IMR-90 (cell line): ENCODE data around the gene GRK5. TPM values are rescaled to one million over a fixed set of nuclear protein-coding genes. Genes with fewer than 3 reads are reported as not detected.

ENCODE experiments used
- ATAC-seq: fragments of 200-7000 bp; cut with Tn5 transposase; 2 replicates; pipeline ENCODE4 v1.9.1; 2020; ENCODE audit warnings: low read depth, mild to moderate bottlenecking, moderate library complexity
- BruUV-seq: library from RNA; stranded (reverse); fragments of 400-500 nt; replicated peaks from 2 replicates; lab custom pipeline; 2021; lab: Mats Ljungman, UMichigan
- CTCF ChIA-PET: fragments of 300-600 bp; formaldehyde crosslinking; extraction: SDS; loops from one replicate; lab custom pipeline; 2021; ENCODE audit warnings: antibody characterized with exemption; lab: Yijun Ruan, JAX
- POLR2A ChIA-PET: fragments of 300-600 bp; sonication (Branson Sonifier 250); formaldehyde crosslinking; loops from one replicate; lab custom pipeline; 2022; ENCODE audit warnings: antibody characterized with exemption; ENCODE audit not compliant: unreplicated experiment; lab: Charles Lee
- DNase-seq: peaks from one replicate; pipeline ENCODE4 v3.0.0; 2013
- H2AFZ ChIP-seq: replicated peaks from 2 replicates; pipeline ENCODE3; 2013; ENCODE audit warnings: low read length, mild to moderate bottlenecking; ENCODE audit not compliant: poor library complexity
- H2AK5ac ChIP-seq: 2 replicates; pipeline ENCODE4 v1.6.1; 2013; ENCODE audit warnings: low read depth, low read length, inconsistent platforms
- H2AK9ac ChIP-seq: replicated peaks from 2 replicates; pipeline ENCODE3; 2013; ENCODE audit warnings: mild to moderate bottlenecking, low read depth, low read length, moderate library complexity; ENCODE audit not compliant: poor library complexity
- H2BK120ac ChIP-seq: 2 replicates; pipeline ENCODE4 v1.6.1; 2013; ENCODE audit warnings: low read depth, low read length, inconsistent platforms
- H2BK15ac ChIP-seq: 3 replicates; pipeline ENCODE4 v1.6.1; 2013; ENCODE audit warnings: low read depth, low read length, inconsistent platforms
- H2BK20ac ChIP-seq: 2 replicates; pipeline ENCODE4 v1.6.1; 2013; ENCODE audit warnings: low read depth, mild to moderate bottlenecking, inconsistent platforms, low read length, moderate library complexity
- H2BK5ac ChIP-seq: 2 replicates; pipeline ENCODE4 v1.6.1; 2013; ENCODE audit warnings: mild to moderate bottlenecking, low read depth, low read length, inconsistent platforms; ENCODE audit not compliant: poor library complexity, severe bottlenecking
- H3K14ac ChIP-seq: replicated peaks from 2 replicates; pipeline ENCODE4 v1.6.1; 2013; ENCODE audit warnings: low read depth, low read length, inconsistent platforms
- H3K18ac ChIP-seq: 2 replicates; pipeline ENCODE4 v1.6.1; 2013; ENCODE audit warnings: low read depth, low read length, control low read depth
- H3K23ac ChIP-seq: 2 replicates; pipeline ENCODE4 v1.6.1; 2013; ENCODE audit warnings: low read depth, low read length, inconsistent platforms
- H3K27ac ChIP-seq: 2 replicates; pipeline ENCODE4 v1.5.1; 2013; ENCODE audit warnings: mild to moderate bottlenecking, control low read depth, low read length; ENCODE audit not compliant: insufficient read depth
- H3K27me3 ChIP-seq: 2 replicates; pipeline ENCODE4 v1.6.1; 2013; ENCODE audit warnings: low read length; ENCODE audit not compliant: control insufficient read depth, insufficient read depth
- H3K36me3 ChIP-seq: 2 replicates; pipeline ENCODE4 v1.6.1; 2013; ENCODE audit warnings: low read length, mixed read lengths; ENCODE audit not compliant: control insufficient read depth, insufficient read depth
- H3K4ac ChIP-seq: 2 replicates; pipeline ENCODE4 v1.6.1; 2013; ENCODE audit warnings: low read depth, low read length, inconsistent platforms
- H3K4me1 ChIP-seq: 2 replicates; pipeline ENCODE4 v1.6.1; 2013; ENCODE audit warnings: low read length, mixed read lengths; ENCODE audit not compliant: control insufficient read depth, insufficient read depth
- H3K4me2 ChIP-seq: 2 replicates; pipeline ENCODE4 v1.6.1; 2013; ENCODE audit warnings: low read depth, mild to moderate bottlenecking, control low read depth, low read length, moderate library complexity
- H3K4me3 ChIP-seq: 2 replicates; pipeline ENCODE4 v1.5.1; 2013; ENCODE audit warnings: low read depth, mild to moderate bottlenecking, control low read depth, low read length, moderate library complexity; ENCODE audit not compliant: insufficient read depth
- H3K56ac ChIP-seq: 2 replicates; pipeline ENCODE4 v1.6.1; 2013; ENCODE audit warnings: low read length, inconsistent platforms; ENCODE audit not compliant: insufficient read depth; ENCODE audit errors: extremely low read depth
- H3K79me1 ChIP-seq, 2 experiments: 2 replicates each; pipeline ENCODE4 v1.6.1; 2013; ENCODE audit warnings: low read length in 2 of 2, inconsistent platforms in 1 of 2, low read depth in 1 of 2
- H3K9ac ChIP-seq: 2 replicates; pipeline ENCODE4 v1.6.1; 2013; ENCODE audit warnings: low read depth, low read length, control low read depth
- H3K9me1 ChIP-seq: 2 replicates; pipeline ENCODE4 v1.6.1; 2013; ENCODE audit warnings: low read length, inconsistent platforms; ENCODE audit not compliant: insufficient read depth
- H3K9me3 ChIP-seq: 2 replicates; pipeline ENCODE4 v1.6.1; 2013; ENCODE audit warnings: low read length; ENCODE audit not compliant: control insufficient read depth, insufficient read depth
- H4K20me1 ChIP-seq: 2 replicates; pipeline ENCODE4 v1.6.1; 2013; ENCODE audit warnings: low read length, inconsistent platforms; ENCODE audit not compliant: insufficient read depth
- H4K5ac ChIP-seq: 2 replicates; pipeline ENCODE4 v1.6.1; 2013; ENCODE audit warnings: mild to moderate bottlenecking, low read depth, low read length, control low read depth
- H4K8ac ChIP-seq, 2 experiments: 2 replicates each; pipeline ENCODE4 v1.6.1; 2013; ENCODE audit warnings: low read depth in 2 of 2, low read length in 2 of 2, control low read depth in 1 of 2, inconsistent platforms in 1 of 2
- H4K91ac ChIP-seq: 2 replicates; pipeline ENCODE4 v1.6.1; 2013; ENCODE audit warnings: low read depth, low read length, inconsistent platforms; ENCODE audit not compliant: insufficient read depth
- CEBPB ChIP-seq: IDR thresholded peaks from 2 replicates; pipeline ENCODE4 v1.6.1; 2012; ENCODE audit warnings: low read depth, low read length, improper control_type of control experiment
- ELK1 ChIP-seq: fragments of 150-350 bp; IDR thresholded peaks from 2 replicates; pipeline ENCODE4 v1.6.1; 2016; ENCODE audit warnings: low read depth, mild to moderate bottlenecking, low read length, moderate library complexity, borderline replicate concordance
- MXI1 ChIP-seq: IDR thresholded peaks from 2 replicates; pipeline ENCODE4 v1.6.1; 2012; ENCODE audit warnings: low read depth, mild to moderate bottlenecking, low read length, moderate library complexity, borderline replicate concordance
- POLR2A ChIP-seq: IDR thresholded peaks from 2 replicates; pipeline ENCODE4 v1.6.1; 2012; ENCODE audit warnings: mild to moderate bottlenecking, low read depth, low read length
- RFX5 ChIP-seq: IDR thresholded peaks from 2 replicates; pipeline ENCODE4 v1.8.0; 2012; ENCODE audit warnings: low read depth, mild to moderate bottlenecking, low read length, moderate library complexity
- WGBS, 2 experiments: methylation state at CpG; one replicate each; pipeline versions ENCODE4 v1.1.5 to v1.1.7; 2013; ENCODE audit warnings: missing lambda C conversion rate in 2 of 2; ENCODE audit not compliant: insufficient read length in 1 of 2; ENCODE audit errors: extremely low coverage in 2 of 2; 5-methylcytosine and 5-hydroxymethylcytosine counted together
- dilution Hi-C: fragments of 300-500 bp; cut with HindIII; formaldehyde crosslinking; loops from one replicate; pipeline ENCODE4 v1.14.3; 2018; ENCODE audit warnings: low sequenced_read_pairs; ENCODE audit not compliant: unreplicated experiment
- in situ Hi-C: fragments of 300-500 bp; cut with MboI; formaldehyde crosslinking; loops from 3 replicates; pipeline ENCODE4 v1.14.3; 2019; ENCODE audit warnings: low sequenced_read_pairs, inconsistent platforms, mixed read lengths
- intact Hi-C: fragments of 100-400 bp; cut with micrococcal nuclease; formaldehyde crosslinking; loops from 2 replicates; pipeline ENCODE4 v1.10.0; 2022
- polyA plus RNA-seq, 3 experiments: library from polyadenylated mRNA; depleted of rRNA; stranded (reverse); fragments of >200 nt; gene quantifications; 2 replicates each; pipeline ENCODE4 v1.2.3, GENCODE V29; 2012; ENCODE audit warnings: low replicate concordance in 1 of 3
- total RNA-seq: library from RNA; depleted of rRNA; stranded (reverse); fragments of >200 nt; gene quantifications from 2 replicates; pipeline ENCODE4 v1.2.3, GENCODE V29; 2012

The GRK5 gene
- total and polyA plus RNA-seq, 2 of the 4 experiments (the other 2 are of a cell fraction): 12.9 to 16.3 TPM

GRCh38 chr10:119205894-119206602, 1.3 kb upstream of the GRK5 start:
- no peaks in the 10 kb centered on the region for H3K9me1 ChIP-seq
- peak overlapping the region; percentile 53; the same call in 1 of the 2 replicates for H2BK20ac ChIP-seq
- no peaks in the 10 kb centered on the region for H3K9me3 ChIP-seq
- H3K27me3 ChIP-seq: no peaks in the 10 kb centered on the region
- ChIA-PET POLR2A (no interaction called here), CTCF (interaction anchor here (0.6 to 2.0 kb wide), 21 partner anchors 14 to 448 kb away, joined by 3 to 7 read pairs (median 4); partner anchors contain the start of gene RGS10)
- peak overlapping the region; percentile 53; the same call in 1 of the 2 replicates for H2BK120ac ChIP-seq
- DNase-seq (no peak), ATAC-seq (no peak)
- dilution Hi-C loops: no loop called here
- H2BK15ac ChIP-seq: peak overlapping the region; percentile 45; the same call in 2 of the 3 replicates
- H2AFZ ChIP-seq: peak overlapping the region; percentile 90
- peak overlapping the region; percentile 53 for H3K4me2 ChIP-seq
- peak overlapping the region; percentile 48 to 59; a peak in 2 of 4 replicates for H4K8ac ChIP-seq
- peak overlapping the region; percentile 87 for H2AK9ac ChIP-seq
- H3K9ac ChIP-seq: peak overlapping the region; percentile 12
- peak; percentile 18; the same call in 1 of the 2 replicates for TF ChIP-seq POLR2A
- TF ChIP-seq RFX5: no peak
- no peak for TF ChIP-seq CEBPB
- no peak for TF ChIP-seq MXI1
- TF ChIP-seq ELK1: no peak
- intact Hi-C loops: loop anchor here (1.0 to 5.0 kb wide), 4 partner anchors 111 to 337 kb away; partner anchors contain the start of gene RGS10
- H4K20me1 ChIP-seq: no peaks in the 10 kb centered on the region
- H3K14ac ChIP-seq: peak overlapping the region; percentile 46
- BruUV-seq: no TSS peak
- H3K27ac ChIP-seq: peak overlapping the region; percentile 38
- WGBS, 2 experiments: 74% methylated on average over 4 of the region's 17 CpGs; no CpG with 5 or more reads in 1 of the 2 experiments
- H4K91ac ChIP-seq: peak overlapping the region; percentile 61
- in situ Hi-C loops: loop anchor here (5.0 kb wide), 1 partner anchor 211 kb away; no protein-coding TSS in a partner anchor
- H3K4ac ChIP-seq: peak overlapping the region; percentile 71
- H3K79me1 ChIP-seq: peaks cover 0 to 28% of the 10 kb centered on the region in 2 experiments; a peak in 3 of 4 replicates
- no peak overlapping the region for H3K56ac ChIP-seq
- H3K4me1 ChIP-seq: peaks cover 12% of the 10 kb centered on the region
- H3K36me3 ChIP-seq: 0 out of 2 replicates have a peak, but pooled peaks cover 1% of the 10 kb centered on the region
- H3K4me3 ChIP-seq: peak overlapping the region; percentile 54; the same call in 1 of the 2 replicates
- H3K18ac ChIP-seq: no peak overlapping the region
- no peak overlapping the region for H2BK5ac ChIP-seq
- H2AK5ac ChIP-seq: peak overlapping the region; percentile 61
- no peak overlapping the region for H4K5ac ChIP-seq
- peak overlapping the region; percentile 36; the same call in 1 of the 2 replicates for H3K23ac ChIP-seq
